PC-3 (cell line): ENCODE data around the gene CEP112.

Source experiments
- CTCF ChIP-seq: fragments of 300-600 bp; sonication (generic); conservative IDR thresholded peaks from 2 replicates; pipeline ENCODE4 v1.5.1; 2017; ENCODE audit warnings: antibody characterized with exemption, low read depth, mild to moderate bottlenecking, low read length
- EZH2 ChIP-seq: fragments of 300-600 bp; sonication (generic); IDR thresholded peaks from one replicate; pipeline ENCODE4 v1.6.1; 2017; ENCODE audit warnings: antibody characterized with exemption, mild to moderate bottlenecking, low read length; ENCODE audit not compliant: unreplicated experiment
- EZH2phosphoT487 ChIP-seq: fragments of 300-600 bp; sonication (generic); IDR thresholded peaks from 2 replicates; pipeline ENCODE4 v1.6.1; 2018; ENCODE audit warnings: mild to moderate bottlenecking, antibody characterized with exemption, low read length, borderline replicate concordance

- no peak for TF ChIP-seq CTCF
- no peak for TF ChIP-seq EZH2
- TF ChIP-seq EZH2phosphoT487, result no peak
Measured at GRCh38 chr17:66002063-66002585, 189.8 kb downstream of the CEP112 start.
